Testis (tissue), 2 donors: ENCODE data around the gene LRP1.

Source experiments
- CTCF ChIP-seq, 3 experiments: fragments of 450-650 bp in 2 of 3; fragments of 200-600 bp in 1 of 3; sonication (generic) in 1 of 3; IDR thresholded peaks; one replicate each; pipeline ENCODE4 v1.5.1; 2016 to 2019; ENCODE audit warnings: antibody characterized with exemption in 3 of 3, mild to moderate bottlenecking in 2 of 3, moderate library complexity in 1 of 3
- POLR2A ChIP-seq: fragments of 450-650 bp; IDR thresholded peaks from one replicate; pipeline ENCODE4 v1.6.1; 2017; ENCODE audit warnings: antibody characterized with exemption, mild to moderate bottlenecking, moderate library complexity

GRCh38 chr12:57099047-57099714, 29.1 kb upstream of the LRP1 start:
- TF ChIP-seq CTCF (IDR thresholded peaks at IDR 0.05) (no peak), POLR2A (no peak)
